SK-N-SH treated with all-trans-retinoic acid at 6 μM for 48 hours (cell line): Measurements from ENCODE around the gene C18orf63.

ENCODE experiments used
- ATAC-seq: fragments of 200-7000 bp; cut with Tn5 transposase; 3 replicates; pipeline ENCODE4 v1.9.1; 2020; ENCODE audit warnings: mild to moderate bottlenecking, moderate library complexity
- BACH2 ChIP-seq: fragments of 250-450 bp; sonication (Bioruptor Pico); IDR thresholded peaks from 2 replicates; pipeline ENCODE4 v1.9.0; 2021; ENCODE audit warnings: mild to moderate bottlenecking, borderline replicate concordance
- CREB5 ChIP-seq: fragments of 250-450 bp; sonication (Bioruptor Pico); IDR thresholded peaks from 2 replicates; pipeline ENCODE4 v1.5.1; 2020; ENCODE audit warnings: low read depth, mild to moderate bottlenecking, moderate library complexity
- CSDC2 ChIP-seq: fragments of 250-450 bp; sonication (Bioruptor Pico); IDR thresholded peaks from 2 replicates; pipeline ENCODE4 v1.5.0; 2020; ENCODE audit warnings: mild to moderate bottlenecking, moderate library complexity
- CSRNP3 ChIP-seq: fragments of 250-450 bp; sonication (Bioruptor Pico); IDR thresholded peaks from 2 replicates; pipeline ENCODE4 v1.5.1; 2021; ENCODE audit warnings: mild to moderate bottlenecking, moderate library complexity
- ESRRG ChIP-seq: fragments of 250-450 bp; sonication (Bioruptor Pico); IDR thresholded peaks from 2 replicates; pipeline ENCODE4 v1.6.1; 2021; ENCODE audit warnings: mild to moderate bottlenecking
- GLIS3 ChIP-seq: fragments of 250-450 bp; sonication (Bioruptor Pico); IDR thresholded peaks from 2 replicates; pipeline ENCODE4 v1.5.0; 2020; ENCODE audit warnings: mild to moderate bottlenecking, moderate library complexity
- OSR1 ChIP-seq: fragments of 250-450 bp; sonication (Bioruptor Pico); IDR thresholded peaks from 2 replicates; pipeline ENCODE4 v1.8.0; 2022; ENCODE audit warnings: moderate library complexity, mild to moderate bottlenecking, inconsistent platforms
- PATZ1 ChIP-seq: fragments of 250-450 bp; sonication (Bioruptor Pico); IDR thresholded peaks from 2 replicates; pipeline ENCODE4 v1.8.0; 2020; ENCODE audit warnings: mild to moderate bottlenecking, moderate library complexity, borderline replicate concordance
- POU6F1 ChIP-seq: fragments of 250-450 bp; sonication (Bioruptor Pico); IDR thresholded peaks from 2 replicates; pipeline ENCODE4 v1.8.0; 2021; ENCODE audit warnings: low read depth, mild to moderate bottlenecking, moderate library complexity, borderline replicate concordance
- PPARA ChIP-seq: fragments of 250-450 bp; sonication (Bioruptor Pico); IDR thresholded peaks from 2 replicates; pipeline ENCODE4 v1.5.0; 2020; ENCODE audit warnings: mild to moderate bottlenecking, borderline replicate concordance
- SNAI2 ChIP-seq: fragments of 250-450 bp; sonication (Bioruptor Pico); IDR thresholded peaks from 2 replicates; pipeline ENCODE4 v1.5.0; 2020; ENCODE audit warnings: mild to moderate bottlenecking, moderate library complexity
- TCF4 ChIP-seq: fragments of 250-450 bp; sonication (Bioruptor Pico); IDR thresholded peaks from 2 replicates; pipeline ENCODE4 v1.8.0; 2021; ENCODE audit warnings: mild to moderate bottlenecking, moderate library complexity, borderline replicate concordance
- TOX ChIP-seq: fragments of 250-450 bp; sonication (Bioruptor Pico); IDR thresholded peaks from 2 replicates; pipeline ENCODE4 v1.8.0; 2021; ENCODE audit warnings: mild to moderate bottlenecking, moderate library complexity, borderline replicate concordance
- TSHZ2 ChIP-seq: fragments of 250-450 bp; sonication (Bioruptor Pico); IDR thresholded peaks from 2 replicates; pipeline ENCODE4 v1.5.0; 2020; ENCODE audit warnings: mild to moderate bottlenecking, moderate library complexity
- ZC3H10 ChIP-seq: fragments of 250-450 bp; sonication (Bioruptor Pico); IDR thresholded peaks from 2 replicates; pipeline ENCODE4 v1.5.1; 2021; ENCODE audit warnings: mild to moderate bottlenecking, moderate library complexity
- ZFP3 ChIP-seq: fragments of 250-450 bp; sonication (Bioruptor Pico); IDR thresholded peaks from 2 replicates; pipeline ENCODE4 v1.5.0; 2020; ENCODE audit warnings: mild to moderate bottlenecking, moderate library complexity
- ZFP30 ChIP-seq: fragments of 450-650 bp; formaldehyde crosslinking; IDR thresholded peaks from 2 replicates; pipeline ENCODE4 v1.5.0; 2022; ENCODE audit warnings: mild to moderate bottlenecking, moderate library complexity
- ZNF565 ChIP-seq: fragments of 450-650 bp; formaldehyde crosslinking; conservative IDR thresholded peaks from 2 replicates; pipeline ENCODE4 v1.5.0; 2020; ENCODE audit warnings: low read depth, mild to moderate bottlenecking, moderate library complexity
- ZNF70 ChIP-seq: fragments of 450-650 bp; formaldehyde crosslinking; IDR thresholded peaks from 2 replicates; pipeline ENCODE4 v1.5.0; 2020; ENCODE audit warnings: mild to moderate bottlenecking, moderate library complexity
- ZNF8 ChIP-seq: fragments of 450-650 bp; formaldehyde crosslinking; IDR thresholded peaks from 2 replicates; pipeline ENCODE4 v1.5.0; 2020; ENCODE audit warnings: mild to moderate bottlenecking, moderate library complexity

The C18orf63 gene

GRCh38 chr18:74281011-74281979 is 34.3 kb upstream of the C18orf63 start:
- no peak for TF ChIP-seq TSHZ2 (CRISPR knock-in tag)
- no peak for TF ChIP-seq ESRRG (CRISPR knock-in tag)
- TF ChIP-seq CSRNP3 (CRISPR knock-in tag) = no peak
- TF ChIP-seq ZFP30 (CRISPR knock-in tag) = no peak
- TF ChIP-seq ZFP3 = no peak
- TF ChIP-seq BACH2 = no peak
- no peak for TF ChIP-seq ZC3H10 (CRISPR knock-in tag)
- no peak for TF ChIP-seq CSDC2 (CRISPR knock-in tag)
- TF ChIP-seq PATZ1 = no peak
- no peak for TF ChIP-seq POU6F1 (CRISPR knock-in tag)
- TF ChIP-seq ZNF565 (CRISPR knock-in tag) = no peak
- TF ChIP-seq GLIS3 = no peak
- no peak for TF ChIP-seq PPARA (CRISPR knock-in tag)
- no peak for TF ChIP-seq SNAI2 (CRISPR knock-in tag)
- TF ChIP-seq ZNF8 (CRISPR knock-in tag) = no peak
- no peak for TF ChIP-seq TOX
- TF ChIP-seq, all 23 proteins: peak for 0
- no peak for ATAC-seq

GRCh38 chr18:74281980-74282754 is 33.5 kb upstream of the C18orf63 start:
- ATAC-seq = no peak
- TF ChIP-seq TSHZ2 (CRISPR knock-in tag) (no peak), ZFP30 (CRISPR knock-in tag) (no peak), CREB5 (CRISPR knock-in tag) (no peak), ZNF8 (CRISPR knock-in tag) (no peak), GLIS3 (no peak), BACH2 (no peak), ZNF70 (CRISPR knock-in tag) (no peak), ESRRG (CRISPR knock-in tag) (no peak), ZC3H10 (CRISPR knock-in tag) (no peak), PPARA (CRISPR knock-in tag) (no peak), TOX (no peak), PATZ1 (no peak), CSRNP3 (CRISPR knock-in tag) (no peak), TCF4 (CRISPR knock-in tag) (no peak), ZNF565 (CRISPR knock-in tag) (no peak), OSR1 (CRISPR knock-in tag) (no peak)
